Upper lobe of right lung (tissue), 1 donor: ENCODE data around the gene LRP10. TPM values are rescaled to one million over a fixed set of nuclear protein-coding genes. Genes with fewer than 3 reads are reported as not detected.
"Not testable (repeated sequence)": the region's sequence is repeated elsewhere in the genome, so short reads cannot be mapped to it uniquely, and the experiment has no call there.

ENCODE experiments used
- ATAC-seq: fragments of 200-7000 bp; cut with Tn5 transposase; one replicate; pipeline ENCODE4 v1.9.1; 2020; ENCODE audit warnings: mild to moderate bottlenecking, moderate library complexity
- DNase-seq: peaks from one replicate; pipeline ENCODE4 v3.0.0-alpha.2; 2020
- H3K27ac ChIP-seq: fragments of 200-600 bp; one replicate; pipeline ENCODE4 v1.8.0; 2022
- H3K27me3 ChIP-seq: fragments of 200-600 bp; one replicate; pipeline ENCODE4 v1.8.0; 2022; ENCODE audit warnings: mild to moderate bottlenecking
- H3K36me3 ChIP-seq: fragments of 200-600 bp; one replicate; pipeline ENCODE4 v1.8.0; 2022
- H3K4me1 ChIP-seq: fragments of 200-600 bp; one replicate; pipeline ENCODE4 v1.8.0; 2022
- H3K4me3 ChIP-seq: fragments of 200-600 bp; one replicate; pipeline ENCODE4 v1.8.0; 2022; ENCODE audit warnings: mild to moderate bottlenecking
- H3K9me3 ChIP-seq: fragments of 200-600 bp; one replicate; pipeline ENCODE4 v1.8.0; 2022
- intact Hi-C: fragments of 100-400 bp; cut with DNase I; formaldehyde crosslinking; loops from one replicate; pipeline ENCODE4 v1.11.0; 2022
- total RNA-seq: library from RNA; stranded (reverse); fragmentation: NEBNext Ultra II Directional; extraction: Animal tissue kit (Norgen Biotek cat#: 25700); gene quantifications from one replicate; pipeline ENCODE4 v1.2.1, GENCODE V29; 2021
- TF ChIP-seq, protein P1 (sequence below): fragments of 200-600 bp; IDR thresholded peaks from one replicate; pipeline ENCODE4 v1.8.0; 2022; ENCODE audit warnings: antibody characterized with exemption
- donor health status: DM: no; HTN: yes; CAD: no; lungs with severe emphysema.

Gene LRP10
- total RNA-seq, 1 donor from 2014 or later, result 142 TPM

DNA sequence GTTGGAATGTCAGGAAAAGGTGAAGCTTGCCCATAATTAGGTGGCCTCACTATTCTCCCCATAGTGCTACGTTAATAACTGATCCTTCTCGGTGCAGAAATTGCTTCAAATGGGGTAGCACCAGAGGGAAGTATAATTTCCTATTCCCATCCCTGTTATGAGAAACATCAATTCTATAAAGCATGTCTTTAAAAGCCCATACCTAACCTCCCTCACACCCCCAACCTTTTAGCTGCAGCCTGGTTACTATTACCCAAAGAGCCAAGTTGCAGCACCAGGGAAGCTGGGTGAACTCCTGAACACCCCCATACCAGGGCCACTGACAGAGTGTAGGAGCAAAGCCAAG lies 32.2 kb downstream of the LRP10 start:
- no peak overlapping the region for H3K27ac ChIP-seq
- intact Hi-C loops, result no loop called here

DNA sequence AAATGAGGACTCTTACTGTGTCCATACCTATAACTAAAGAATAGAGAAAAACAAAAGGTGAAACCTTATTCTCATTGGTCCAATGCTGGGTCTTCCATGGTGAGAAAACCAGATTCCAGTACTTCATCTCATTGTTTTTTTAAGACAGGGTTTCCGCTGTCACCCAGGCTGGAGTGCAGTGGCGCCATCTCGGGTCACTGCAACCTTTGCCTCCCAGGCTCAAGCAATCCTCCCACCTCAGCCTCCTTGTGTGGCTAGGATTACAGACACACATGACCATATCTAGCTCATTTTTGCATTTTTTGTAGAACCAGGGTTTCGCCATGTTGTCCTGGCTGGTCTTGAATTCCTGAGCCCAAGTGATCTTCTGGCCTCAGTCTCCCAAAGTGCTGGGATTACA lies 34.1 kb downstream of the LRP10 start:
- Histone ChIP-seq H3K4me3 (no peak overlapping the region), H3K9me3 (no peaks in the 10 kb centered on the region), H3K27me3 (no peaks in the 10 kb centered on the region), H3K27ac (no peak overlapping the region), H3K4me1 (no peaks in the 10 kb centered on the region), H3K36me3 (peaks cover 98% of the 10 kb centered on the region)
- ATAC-seq (no peak), DNase-seq (no peak)
- TF ChIP-seq, protein P1, sequence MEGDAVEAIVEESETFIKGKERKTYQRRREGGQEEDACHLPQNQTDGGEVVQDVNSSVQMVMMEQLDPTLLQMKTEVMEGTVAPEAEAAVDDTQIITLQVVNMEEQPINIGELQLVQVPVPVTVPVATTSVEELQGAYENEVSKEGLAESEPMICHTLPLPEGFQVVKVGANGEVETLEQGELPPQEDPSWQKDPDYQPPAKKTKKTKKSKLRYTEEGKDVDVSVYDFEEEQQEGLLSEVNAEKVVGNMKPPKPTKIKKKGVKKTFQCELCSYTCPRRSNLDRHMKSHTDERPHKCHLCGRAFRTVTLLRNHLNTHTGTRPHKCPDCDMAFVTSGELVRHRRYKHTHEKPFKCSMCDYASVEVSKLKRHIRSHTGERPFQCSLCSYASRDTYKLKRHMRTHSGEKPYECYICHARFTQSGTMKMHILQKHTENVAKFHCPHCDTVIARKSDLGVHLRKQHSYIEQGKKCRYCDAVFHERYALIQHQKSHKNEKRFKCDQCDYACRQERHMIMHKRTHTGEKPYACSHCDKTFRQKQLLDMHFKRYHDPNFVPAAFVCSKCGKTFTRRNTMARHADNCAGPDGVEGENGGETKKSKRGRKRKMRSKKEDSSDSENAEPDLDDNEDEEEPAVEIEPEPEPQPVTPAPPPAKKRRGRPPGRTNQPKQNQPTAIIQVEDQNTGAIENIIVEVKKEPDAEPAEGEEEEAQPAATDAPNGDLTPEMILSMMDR, result no peak
- intact Hi-C loops, result no loop called here

More for the DNA sequence above, 32.2 kb downstream of the LRP10 start:
- ATAC-seq (no peak), DNase-seq (no peak)
- TF ChIP-seq, protein P1, result no peak
- no peaks in the 10 kb centered on the region for H3K27me3 ChIP-seq
- H3K36me3 ChIP-seq, result peaks cover 87% of the 10 kb centered on the region
- no peak overlapping the region for H3K4me3 ChIP-seq
- no peaks in the 10 kb centered on the region for H3K9me3 ChIP-seq
- no peaks in the 10 kb centered on the region for H3K4me1 ChIP-seq

DNA sequence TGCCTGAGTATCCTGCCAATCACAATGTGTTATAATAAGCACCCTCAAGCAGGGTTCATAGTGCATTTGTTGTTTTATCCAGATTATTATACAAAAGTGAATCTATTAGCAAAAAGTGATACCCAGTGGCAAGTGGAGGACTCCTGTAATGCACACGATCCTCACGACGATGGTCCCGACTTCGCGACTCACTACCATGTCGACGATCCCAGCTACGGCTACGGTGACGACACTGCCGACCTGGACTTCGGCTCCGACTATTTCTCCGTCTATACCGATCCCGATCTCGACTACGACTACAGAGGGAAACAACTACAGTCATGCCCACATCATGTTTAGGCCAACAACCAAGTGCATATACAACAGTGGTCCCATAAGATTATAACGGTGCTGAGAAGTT lies 34.5 kb downstream of the LRP10 start:
- Histone ChIP-seq H3K4me3 (no peak overlapping the region), H3K36me3 (peaks cover 98% of the 10 kb centered on the region), H3K9me3 (no peaks in the 10 kb centered on the region), H3K4me1 (no peaks in the 10 kb centered on the region), H3K27me3 (no peaks in the 10 kb centered on the region), H3K27ac (no peak overlapping the region)
- no peak for ATAC-seq
- intact Hi-C loops, result no loop called here
- TF ChIP-seq, protein P1, result no peak
- DNase-seq, result no peak

- H3K27ac ChIP-seq, result no peak overlapping the region
- no peaks in the 10 kb centered on the region for H3K4me1 ChIP-seq
- H3K27me3 ChIP-seq, result no peaks in the 10 kb centered on the region
- no peaks in the 10 kb centered on the region for H3K9me3 ChIP-seq
- DNase-seq, result no peak
- intact Hi-C loops, result no loop called here
- peaks cover 90% of the 10 kb centered on the region for H3K36me3 ChIP-seq
- ATAC-seq, result no peak
- H3K4me3 ChIP-seq, result no peak overlapping the region
- TF ChIP-seq, protein P1, result no peak
Observed at GRCh38 chr14:22907429-22907828, 35.9 kb downstream of the LRP10 start.

- ATAC-seq, result peak; percentile 30
- Histone ChIP-seq H3K27ac (no peak overlapping the region), H3K36me3 (peaks cover 78% of the 10 kb centered on the region), H3K4me1 (no peaks in the 10 kb centered on the region), H3K27me3 (no peaks in the 10 kb centered on the region), H3K4me3 (no peak overlapping the region), H3K9me3 (no peaks in the 10 kb centered on the region)
- TF ChIP-seq, protein P1, result no peak
- intact Hi-C loops, result no loop called here
- DNase-seq, result no peak
Observed at GRCh38 chr14:22908601-22909000, 37.1 kb downstream of the LRP10 start.

DNA sequence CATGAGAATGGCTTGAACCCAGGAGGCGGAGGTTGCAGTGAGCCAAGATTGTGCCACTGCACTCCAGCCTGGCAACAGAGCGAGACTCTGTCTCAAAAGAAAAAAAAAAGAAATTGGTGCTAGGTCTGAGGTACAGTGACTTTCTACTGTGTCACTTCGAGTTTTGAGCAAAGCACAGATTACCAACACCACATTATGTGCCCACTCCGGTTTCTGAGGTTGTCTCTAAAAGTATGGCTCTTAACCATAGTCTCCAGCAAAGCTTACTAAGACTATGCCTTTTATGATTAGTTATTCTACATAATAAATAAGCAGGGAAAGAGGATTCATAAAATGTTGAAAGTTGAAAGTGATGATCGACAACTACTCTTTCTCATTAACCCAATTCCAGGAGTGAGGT lies 39.4 kb downstream of the LRP10 start:
- no peaks in the 10 kb centered on the region for H3K9me3 ChIP-seq
- intact Hi-C loops, result no loop called here
- H3K36me3 ChIP-seq, result peaks cover 55% of the 10 kb centered on the region
- no peaks in the 10 kb centered on the region for H3K27me3 ChIP-seq
- H3K4me3 ChIP-seq, result no peak overlapping the region
- TF ChIP-seq, protein P1, result no peak
- DNase-seq (no peak), ATAC-seq (no peak)
- no peak overlapping the region for H3K27ac ChIP-seq
- H3K4me1 ChIP-seq, result peaks cover 8% of the 10 kb centered on the region

DNA sequence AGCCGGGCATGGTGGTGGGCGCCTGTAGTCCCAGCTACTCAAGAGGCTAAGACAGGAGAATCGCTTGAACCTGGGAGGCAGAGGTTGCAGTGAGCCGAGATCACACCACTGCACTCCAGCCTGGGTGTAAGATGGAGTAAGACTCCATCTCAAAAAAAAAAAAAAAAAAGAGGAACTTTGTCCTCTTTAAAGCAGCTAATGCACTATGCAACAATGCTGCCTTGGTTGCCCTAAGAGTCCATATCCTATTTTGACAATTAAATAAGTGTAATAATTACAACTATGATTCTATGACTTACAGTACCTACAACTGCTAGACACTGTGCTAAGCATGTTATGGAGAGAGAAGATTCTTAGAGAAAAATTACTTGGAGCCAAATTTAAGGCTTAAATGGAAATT lies 43.3 kb downstream of the LRP10 start:
- ATAC-seq, result not testable (repeated sequence)
- peaks cover 28% of the 10 kb centered on the region for H3K4me1 ChIP-seq

More for the DNA sequence above, 43.3 kb downstream of the LRP10 start:
- H3K36me3 ChIP-seq, result peaks cover 16% of the 10 kb centered on the region
- H3K27ac ChIP-seq, H3K4me3 ChIP-seq, H3K9me3 ChIP-seq, H3K27me3 ChIP-seq, DNase-seq, intact Hi-C loops: not testable (repeated sequence)
